GM21786 (cell line): ENCODE measurements around the gene TAF5L.
A peak's percentile ranks its signal among the peaks of the same experiment; 100 is the strongest.
"Not testable (repeated sequence)": the region's sequence is repeated elsewhere in the genome, so short reads cannot be mapped to it uniquely, and the experiment has no call there.

ENCODE experiments used
- ATAC-seq: cut with Tn5 transposase; IDR thresholded peaks from one replicate; pipeline ENCODE4 v1.9.1; 2021; ENCODE audit not compliant: unreplicated experiment

TAF5L gene

DNA sequence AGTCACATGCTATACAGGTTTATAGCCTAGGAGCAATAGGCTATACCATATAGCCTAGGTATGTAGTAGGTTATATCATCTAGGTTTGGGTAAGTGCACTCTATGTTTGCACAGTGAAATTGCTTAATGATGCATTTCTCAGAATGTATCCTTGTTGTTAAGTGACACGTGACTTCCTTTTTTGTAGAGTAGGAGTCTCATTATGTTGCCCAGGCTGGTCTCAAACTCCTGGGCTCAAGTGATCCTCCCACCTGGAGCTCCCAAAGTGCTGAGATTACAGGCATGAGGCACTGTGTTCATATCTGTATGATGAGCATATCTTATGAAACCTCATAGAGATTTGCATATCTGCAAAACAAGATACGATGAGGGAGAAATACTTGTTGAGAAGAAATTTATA is 53.6 kb downstream of the TAF5L start:
- ATAC-seq, result no peak

GRCh38 chr1:229570891-229571516 is 54.9 kb downstream of the TAF5L start:
- ATAC-seq, result no peak

GRCh38 chr1:229570305-229570704 is 55.6 kb downstream of the TAF5L start:
- ATAC-seq, result no peak

- no peak for ATAC-seq
Measured at GRCh38 chr1:229567109-229567868, 58.6 kb downstream of the TAF5L start.

GRCh38 chr1:229563701-229564100 is 62.2 kb downstream of the TAF5L start:
- no peak for ATAC-seq

DNA sequence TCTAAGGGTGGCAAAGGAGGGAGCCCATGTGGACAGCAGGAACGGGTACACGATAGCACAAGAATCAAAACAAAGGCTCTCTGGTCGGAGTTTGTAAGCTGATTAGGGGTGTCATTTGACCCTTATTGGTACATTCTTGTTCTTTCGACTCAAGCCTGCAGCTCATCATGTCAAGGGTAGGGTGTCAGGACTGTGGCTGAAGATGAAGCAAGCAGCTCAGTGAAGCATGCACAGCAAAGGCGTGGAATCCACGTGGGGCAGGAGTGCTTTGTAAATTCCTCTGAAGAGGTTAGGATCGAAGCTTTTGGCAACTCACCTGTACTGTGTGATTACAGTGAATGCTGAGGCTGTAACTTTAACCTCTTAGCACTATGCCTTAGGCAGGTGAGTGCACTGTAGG is 62.7 kb downstream of the TAF5L start:
- no peak for ATAC-seq

DNA sequence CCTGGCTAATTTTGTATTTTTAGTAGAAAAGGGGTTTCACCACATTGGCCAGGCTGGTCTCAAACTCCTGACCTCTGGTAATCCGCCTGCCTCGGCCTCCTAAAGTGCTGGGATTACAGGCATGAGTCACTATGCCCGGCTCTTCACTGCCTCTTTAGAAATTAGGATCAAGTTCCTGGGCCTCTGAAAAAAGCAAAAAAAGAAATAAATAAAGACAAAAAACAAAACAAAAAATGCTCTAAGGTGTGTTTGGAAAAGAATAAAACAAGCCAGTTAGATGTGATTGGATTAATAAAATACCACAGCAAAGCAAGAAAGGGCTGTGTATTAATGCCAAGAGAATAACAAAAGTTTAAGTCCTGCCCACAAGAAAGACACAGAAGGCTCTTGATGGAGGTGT is 63.2 kb downstream of the TAF5L start:
- no peak for ATAC-seq

- no peak for ATAC-seq
Measured at GRCh38 chr1:229561141-229561540, 64.8 kb downstream of the TAF5L start.

GRCh38 chr1:229560124-229560523 is 65.8 kb downstream of the TAF5L start:
- not testable (repeated sequence) for ATAC-seq

DNA sequence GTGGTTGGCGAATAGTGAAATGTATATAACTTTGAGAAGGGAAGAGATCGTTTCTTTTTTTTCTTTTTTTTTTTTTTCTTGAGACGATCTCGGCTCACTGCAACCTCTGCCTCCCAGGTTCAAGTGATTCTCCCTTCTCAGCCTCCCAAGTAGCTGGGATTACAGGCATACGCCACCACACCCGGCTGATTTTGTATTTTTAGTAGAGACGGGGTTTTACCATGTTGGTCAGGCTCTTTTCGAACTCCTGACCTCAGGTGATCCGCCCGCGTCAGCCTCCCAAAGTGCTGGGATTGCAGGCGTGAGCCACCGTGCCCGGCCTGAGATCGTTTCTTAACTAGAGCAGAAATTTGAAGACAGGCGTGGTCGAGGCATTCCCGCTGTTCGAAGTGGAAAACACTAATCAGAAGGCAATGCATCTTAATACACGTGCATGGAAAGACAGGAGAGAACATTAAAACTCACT is 66.6 kb downstream of the TAF5L start:
- ATAC-seq, result not testable (repeated sequence)

DNA sequence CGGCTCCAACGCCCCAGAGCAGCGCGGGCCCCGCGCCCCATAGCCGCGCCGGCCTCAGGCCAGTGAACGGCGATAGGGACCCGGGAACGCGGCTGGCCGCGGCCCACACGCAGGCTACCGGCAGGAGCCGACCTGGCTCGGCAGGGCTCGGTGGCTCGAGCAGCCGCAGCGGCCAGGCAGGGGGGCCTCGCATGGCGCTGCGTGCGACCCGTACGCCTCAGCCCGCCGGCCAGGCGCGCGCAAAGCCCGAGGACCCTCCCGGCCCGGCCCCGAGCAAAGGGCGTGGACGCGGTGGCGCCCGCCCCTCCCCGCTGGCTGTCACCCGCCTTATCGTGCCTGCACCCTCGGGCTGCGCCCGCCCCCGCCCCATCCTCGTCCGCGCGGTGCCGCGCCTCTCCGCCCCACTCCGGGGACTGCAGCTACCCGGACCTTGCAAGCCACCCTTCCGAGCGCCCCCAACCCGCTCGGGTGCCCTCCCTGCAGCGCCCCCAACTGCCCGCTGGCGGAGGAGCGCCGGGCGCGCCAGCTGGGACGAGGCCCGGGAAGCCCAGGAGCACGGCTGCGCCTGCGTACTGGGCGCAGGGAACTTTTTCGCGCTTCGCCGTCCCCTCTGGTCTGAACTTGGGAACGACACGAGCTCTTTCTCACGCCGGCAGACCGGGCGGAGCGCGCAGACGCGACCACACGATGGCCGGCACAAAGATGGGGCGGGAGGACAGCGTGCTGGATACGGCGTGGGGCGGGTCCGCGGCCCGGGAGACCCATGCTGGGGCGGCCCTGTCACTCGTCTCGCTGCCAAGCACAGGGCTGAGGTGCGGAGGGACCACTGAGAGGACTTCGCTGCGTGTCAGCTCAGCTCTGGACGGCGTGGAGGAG is 67.2 kb downstream of the TAF5L start, which contains the start of gene ABCB10:
TSS of gene ABCB10 (minus strand) at position 248 of the 876 bp plus-strand sequence. CDS start at position 193, 55 bp downstream.
- ATAC-seq, result peak; percentile 84

GRCh38 chr1:229557913-229558414 is 68.0 kb downstream of the TAF5L start:
- ATAC-seq, result peak; percentile 21

GRCh38 chr1:229557200-229557850 is 68.6 kb downstream of the TAF5L start:
- peak; percentile 18 for ATAC-seq

- no peak for ATAC-seq
Measured at GRCh38 chr1:229554886-229555621, 70.9 kb downstream of the TAF5L start.

GRCh38 chr1:229553621-229554130 is 72.2 kb downstream of the TAF5L start:
- no peak for ATAC-seq

- no peak for ATAC-seq
Measured at GRCh38 chr1:229552732-229553131, 73.2 kb downstream of the TAF5L start.

DNA sequence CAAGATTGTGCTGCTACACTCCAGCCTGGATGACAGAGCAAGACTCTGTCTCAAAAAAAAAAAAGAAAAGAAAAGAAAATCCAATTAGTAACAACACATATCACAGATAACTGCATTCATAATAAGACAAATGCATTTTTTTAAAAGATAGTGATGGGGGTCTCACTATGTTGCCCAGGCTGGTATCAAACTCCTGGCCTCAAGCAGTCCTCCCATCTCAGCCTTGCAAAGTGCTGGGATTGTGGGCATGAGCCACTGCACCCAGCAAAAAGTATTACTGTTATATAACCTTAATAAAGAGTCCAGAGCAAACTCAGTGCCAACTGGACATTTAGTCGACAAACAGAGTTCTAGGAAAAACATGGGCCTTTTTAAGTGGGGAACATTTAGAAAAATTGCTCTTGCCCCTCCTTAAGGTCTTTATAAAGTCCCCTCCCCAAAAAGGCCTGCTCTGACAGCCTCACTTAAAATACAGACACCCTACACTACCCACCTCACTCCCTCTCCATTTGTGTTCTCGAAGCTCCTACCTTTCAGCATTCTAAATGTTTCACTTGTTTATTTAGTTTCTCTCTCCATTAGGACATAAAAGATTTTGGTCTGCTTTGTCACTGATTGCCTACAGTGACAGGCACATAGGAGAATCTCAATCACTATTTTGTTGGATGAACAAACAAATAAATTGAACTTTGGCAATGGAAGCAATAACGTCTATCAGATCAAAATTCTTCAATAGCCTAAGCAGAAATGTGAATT is 74.9 kb downstream of the TAF5L start:
- ATAC-seq, result no peak

- no peak for ATAC-seq
Measured at GRCh38 chr1:229547542-229547941, 78.4 kb downstream of the TAF5L start.

- ATAC-seq, result no peak
Measured at GRCh38 chr1:229544587-229544986, 81.3 kb downstream of the TAF5L start.
